Heart right ventricle (tissue), 16 donors: Measurements from ENCODE around the gene CBLC. TPM values are rescaled to one million over a fixed set of nuclear protein-coding genes. Genes with fewer than 3 reads are reported as not detected.

Source experiments
- ATAC-seq, 8 donors: fragments of 200-7000 bp; cut with Tn5 transposase; one replicate each; pipeline ENCODE4 v1.9.1; 2020; ENCODE audit warnings: mild to moderate bottlenecking in 8 of 8, moderate library complexity in 8 of 8, moderate number of reproducible peaks in 1 of 8
- DNase-seq, 2 donors: peaks; one replicate each; pipeline ENCODE4 v3.0.0-alpha.2; 2020
- H3K27ac ChIP-seq, 10 donors: fragments of 200-600 bp; sonication (generic) in 2 of 10; one replicate each; pipeline versions ENCODE4 v1.5.0 to v1.8.0; 2020 to 2022; ENCODE audit warnings: mild to moderate bottlenecking in 3 of 10
- H3K27me3 ChIP-seq, 7 donors: fragments of 200-600 bp; one replicate each; pipeline ENCODE4 v1.8.0; 2021 to 2022; ENCODE audit warnings: mild to moderate bottlenecking in 2 of 7
- H3K36me3 ChIP-seq, 9 donors: fragments of 200-600 bp; sonication (generic) in 1 of 9; one replicate each; pipeline versions ENCODE4 v1.5.0 to v1.8.0; 2020 to 2022; ENCODE audit warnings: mild to moderate bottlenecking in 2 of 9
- H3K4me1 ChIP-seq, 9 donors: fragments of 200-600 bp; sonication (generic) in 1 of 9; one replicate each; pipeline versions ENCODE4 v1.5.0 to v1.8.0; 2020 to 2022; ENCODE audit warnings: mild to moderate bottlenecking in 4 of 9
- H3K4me3 ChIP-seq, 10 donors: fragments of 200-600 bp; sonication (generic) in 2 of 10; one replicate each; pipeline versions ENCODE4 v1.5.0 to v1.8.0; 2020 to 2022; ENCODE audit warnings: mild to moderate bottlenecking in 7 of 10, moderate library complexity in 2 of 10
- H3K9me3 ChIP-seq, 11 donors: fragments of 200-600 bp in 10 of 11; sonication (generic) in 2 of 11; one replicate each; pipeline versions ENCODE4 v1.5.0 to v1.8.0; 2013 to 2022; ENCODE audit warnings: mild to moderate bottlenecking in 2 of 11, control low read depth in 1 of 11, moderate library complexity in 1 of 11
- CTCF ChIP-seq, 9 donors: fragments of 200-600 bp; sonication (generic) in 2 of 9; IDR thresholded peaks; one replicate each; pipeline versions ENCODE4 v1.5.0 to v1.8.0; 2021 to 2022; ENCODE audit warnings: antibody characterized with exemption in 9 of 9, mild to moderate bottlenecking in 5 of 9, moderate library complexity in 1 of 9
- WGBS, 2 donors: extraction: QIAGEN DNeasy Blood & Tissue Kit; methylation state at CpG; one replicate each; pipeline ENCODE4 v1.1.7; 2013; ENCODE audit warnings: inconsistent platforms in 1 of 2; 5-methylcytosine and 5-hydroxymethylcytosine counted together
- intact Hi-C, 10 donors: fragments of 100-400 bp; cut with DNase I; formaldehyde crosslinking; loops; one replicate each; pipeline versions ENCODE4 v1.11.1 to v1.14.2; 2022
- polyA plus RNA-seq, 2 donors: library from polyadenylated mRNA; stranded (reverse); fragments of 200-250 nt; gene quantifications; one replicate each; pipeline ENCODE4 v1.2.3, GENCODE V29; 2013
- total RNA-seq, 10 donors: library from RNA; stranded (reverse); fragmentation: NEBNext Ultra II Directional in 3 of 10; extraction: Animal tissue kit (Norgen Biotek cat#: 25700) in 3 of 10; gene quantifications; one replicate each; pipeline versions ENCODE4 v1.2.1 to v1.2.4, GENCODE V29; 2021 to 2023
- donor health status: Arrhythmogenic right ventricular cardiomyopathy.
- donor health status: ischemic (EF 13 %, LVEDD 7.1; RV severe dilation, severe dysfunction).
- donor health status: healthy with polysubstance abuse.
- donor health status: DM: no; HTN: yes; CAD: no.
- donor health status: DM: no; HTN: no; CAD: no.
- donor health status: ischemic (EF 25% LVEDD 6.9; RV normal size, moderate dysfunction).
- donor health status: ischemic (EF 25% LVEDD 5.7; RV mildly dilated, moderate dysfunction).
- donor health status: healthy.
- donor health status: DM: yes; HTN: yes; CAD: no.
- donor health status: Ischemic cardiomyopathy.
- donor health status: ischemic (EF 35%, LVEDD 5.7; RV mildly dilated, moderate dysfunction).
- donor health status: nonischemic (EF 11% LVEDD 7.7; RV severe dilation, severe dysfunction).
- donor health status: DM: yes; HTN: yes; CAD: no.
- donor health status: PGD.
- donor health status: ischemic (EF 29% LVEDD 5.4; RV normal size, mild dysfunction).
- donor health status: nonischemic (EF 23%, LVEDD 6.1; RV moderate dilation, normal function).

The CBLC gene
- total and polyA plus RNA-seq, 12 donors: 0.38 TPM; not detected in 11

- ATAC-seq (no peak), DNase-seq (no peak)
- WGBS, 2 donors: 71 to 75% methylated on average over 10 of the region's 10 CpGs
- intact Hi-C loops: loop anchor here in 4 of 10 donors (5.0 kb wide), 1 partner anchor 37 kb away; no protein-coding TSS in a partner anchor
- H3K36me3 ChIP-seq: peaks cover 0 to 76% (median 6%) of the 10 kb centered on the region in 9 donors
- H3K4me1 ChIP-seq: peaks cover 16 to 78% (median 45%) of the 10 kb centered on the region in 9 donors
- H3K9me3 ChIP-seq: no peaks in the 10 kb centered on the region
- TF ChIP-seq CTCF (IDR thresholded peaks at IDR 0.05): no peak
- H3K27ac ChIP-seq: peak overlapping the region in 3 of 10 donors; percentile 6 to 98 (median 20)
- H3K27me3 ChIP-seq: no peaks in the 10 kb centered on the region
- no peak overlapping the region for H3K4me3 ChIP-seq
These were observed 18.4 kb upstream of the CBLC start for GRCh38 chr19:44759083-44759804.

GRCh38 chr19:44762038-44762437 lies 15.7 kb upstream of the CBLC start:
- no peak for TF ChIP-seq CTCF (IDR thresholded peaks at IDR 0.05)
- 86 to 94% methylated on average over 8 of the region's 8 CpGs for WGBS, 2 donors
- ATAC-seq: no peak
- Histone ChIP-seq H3K36me3 (peaks cover 0 to 50% (median 6%) of the 10 kb centered on the region in 9 donors), H3K9me3 (no peaks in the 10 kb centered on the region), H3K4me3 (no peak overlapping the region), H3K27me3 (no peaks in the 10 kb centered on the region), H3K4me1 (peaks cover 6 to 77% (median 17%) of the 10 kb centered on the region in 9 donors), H3K27ac (peak overlapping the region in 1 of 10 donors; percentile 31)
- intact Hi-C loops: no loop called here
- no peak for DNase-seq

GRCh38 chr19:44765033-44765948 lies 12.4 kb upstream of the CBLC start:
- WGBS, 2 donors: 89 to 90% methylated on average over 22 of the region's 22 CpGs
- DNase-seq: no peak
- intact Hi-C loops: no loop called here
- peaks cover 0 to 8% (median 0%) of the 10 kb centered on the region in 11 donors for H3K9me3 ChIP-seq
- H3K27me3 ChIP-seq: no peaks in the 10 kb centered on the region
- no peak for TF ChIP-seq CTCF (IDR thresholded peaks at IDR 0.05)
- H3K4me3 ChIP-seq: no peak overlapping the region
- peak overlapping the region in 1 of 10 donors; percentile 70 for H3K27ac ChIP-seq
- H3K36me3 ChIP-seq: peaks cover 0 to 18% (median 0%) of the 10 kb centered on the region in 9 donors
- peaks cover 0 to 72% (median 0%) of the 10 kb centered on the region in 9 donors for H3K4me1 ChIP-seq
- peak in 1 of 8 donors; percentile 20 for ATAC-seq

DNA sequence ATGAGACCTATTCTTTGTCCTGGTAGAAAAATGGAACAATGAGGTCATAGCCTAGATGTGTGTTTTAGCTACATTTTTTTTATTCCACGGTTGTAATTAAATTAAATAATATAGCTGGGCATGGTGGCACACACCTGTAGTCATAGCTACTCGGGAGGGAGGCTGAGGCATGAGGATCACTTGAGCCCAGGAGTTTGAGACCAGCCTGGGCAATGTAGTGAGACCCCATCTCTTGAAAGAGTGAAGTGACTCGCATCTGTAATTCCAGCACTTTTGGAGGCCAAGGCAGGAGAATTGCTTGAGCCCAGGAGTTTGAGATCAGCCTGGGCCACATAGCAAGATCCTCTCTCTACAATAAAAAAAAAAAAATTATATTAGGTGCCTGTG lies 11.7 kb upstream of the CBLC start:
- no peak for TF ChIP-seq CTCF (IDR thresholded peaks at IDR 0.05)
- peaks cover 0 to 73% (median 0%) of the 10 kb centered on the region in 9 donors for H3K4me1 ChIP-seq
- no peak overlapping the region for H3K4me3 ChIP-seq
- WGBS, 2 donors: 92 to 93% methylated on average over 3 of the region's 3 CpGs
- H3K27me3 ChIP-seq: no peaks in the 10 kb centered on the region
- peaks cover 0 to 11% (median 0%) of the 10 kb centered on the region in 9 donors for H3K36me3 ChIP-seq
- ATAC-seq: no peak
- H3K9me3 ChIP-seq: peaks cover 0 to 8% (median 0%) of the 10 kb centered on the region in 11 donors
- DNase-seq: no peak
- H3K27ac ChIP-seq: peak overlapping the region in 1 of 10 donors; percentile 70
- intact Hi-C loops: no loop called here
